H1 (cell line): Measurements from ENCODE around the gene MEF2D. TPM values are rescaled to one million over a fixed set of nuclear protein-coding genes. Genes with fewer than 3 reads are reported as not detected.
A peak's percentile ranks its signal among the peaks of the same experiment; 100 is the strongest.

ENCODE experiments used
- CTCF ChIA-PET: fragments of 300-600 bp; sonication (Branson Sonifier 250); formaldehyde crosslinking; loops from one replicate; lab custom pipeline; 2021; ENCODE audit not compliant: partially characterized antibody; lab: Charles Lee
- POLR2A ChIA-PET: fragments of 300-600 bp; sonication (Branson Sonifier 250); formaldehyde crosslinking; loops from one replicate; lab custom pipeline; 2021; ENCODE audit warnings: inconsistent platforms; ENCODE audit not compliant: partially characterized antibody; lab: Charles Lee
- DNase-seq, 2 experiments: peaks; one replicate each; pipeline versions ENCODE4 v3.0.0 to v3.0.0-alpha.2; 2010 to 2022; ENCODE audit warnings: low spot score in 2 of 2, low read depth in 1 of 2, mixed read lengths in 1 of 2
- FAIRE-seq: peaks from 2 replicates; lab custom pipeline; 2011; peaks lifted over from hg19 to GRCh38; lab: Jason Lieb, UNC
- H2AFZ ChIP-seq: 2 replicates; pipeline ENCODE4 v1.8.1; 2012; ENCODE audit warnings: low read length, inconsistent platforms
- H2AK5ac ChIP-seq: 2 replicates; pipeline ENCODE4 v1.6.1; 2013; ENCODE audit warnings: low read depth, low read length
- H2BK120ac ChIP-seq: replicated peaks from 2 replicates; pipeline ENCODE3; 2013; ENCODE audit warnings: low read depth, low read length, inconsistent platforms
- H2BK12ac ChIP-seq: 2 replicates; pipeline ENCODE4 v1.6.1; 2013; ENCODE audit warnings: low read depth, low read length
- H2BK15ac ChIP-seq: 2 replicates; pipeline ENCODE4 v1.6.1; 2013; ENCODE audit warnings: low read length
- H2BK20ac ChIP-seq: 2 replicates; pipeline ENCODE4 v1.6.1; 2013; ENCODE audit warnings: low read length
- H2BK5ac ChIP-seq: 2 replicates; pipeline ENCODE4 v1.6.1; 2013; ENCODE audit warnings: low read depth, low read length
- H3K14ac ChIP-seq: 2 replicates; pipeline ENCODE4 v1.6.1; 2013; ENCODE audit warnings: inconsistent platforms; ENCODE audit not compliant: insufficient read length
- H3K18ac ChIP-seq: 2 replicates; pipeline ENCODE4 v1.6.1; 2013; ENCODE audit warnings: low read length; ENCODE audit errors: extremely low read depth
- H3K23ac ChIP-seq: 2 replicates; pipeline ENCODE4 v1.6.1; 2013; ENCODE audit warnings: inconsistent platforms; ENCODE audit not compliant: insufficient read length
- H3K23me2 ChIP-seq: 2 replicates; pipeline ENCODE4 v1.6.1; 2013; ENCODE audit warnings: low read depth, low read length
- H3K27ac ChIP-seq: 2 replicates; pipeline ENCODE4 v1.6.1; 2011; ENCODE audit warnings: low read depth, low read length, inconsistent platforms
- H3K27me3 ChIP-seq, 4 experiments: replicated peaks in 1 of 4; 1 replicate in 1 of 4; 2 replicates in 3 of 4; pipeline versions ENCODE4 v1.6.1 to v1.8.1; 2011 to 2013; ENCODE audit warnings: low read length in 3 of 4, mild to moderate bottlenecking in 3 of 4, inconsistent platforms in 2 of 4, mixed read lengths in 2 of 4, moderate library complexity in 1 of 4; ENCODE audit not compliant: control insufficient read depth in 3 of 4, insufficient read depth in 3 of 4; ENCODE audit errors: extremely low read depth in 1 of 4
- H3K36me3 ChIP-seq, 4 experiments: 2 replicates each; pipeline versions ENCODE4 v1.6.1 to v1.8.1; 2011 to 2013; ENCODE audit warnings: mild to moderate bottlenecking in 4 of 4, low read length in 3 of 4, moderate library complexity in 2 of 4, control low read depth in 1 of 4, inconsistent platforms in 1 of 4; ENCODE audit not compliant: insufficient read depth in 4 of 4, control insufficient read depth in 2 of 4
- H3K4ac ChIP-seq: replicated peaks from 2 replicates; pipeline ENCODE3; 2013; ENCODE audit warnings: low read length, low read depth, mixed read lengths, inconsistent platforms; ENCODE audit not compliant: insufficient read length
- H3K4me1 ChIP-seq, 4 experiments: replicated peaks in 1 of 4; 1 replicate in 1 of 4; 2 replicates in 3 of 4; pipeline versions ENCODE4 v1.6.1 to v1.8.1; 2011 to 2013; ENCODE audit warnings: low read length in 3 of 4, inconsistent platforms in 2 of 4, mixed read lengths in 1 of 4; ENCODE audit not compliant: insufficient read depth in 4 of 4, control insufficient read depth in 3 of 4
- H3K4me2 ChIP-seq, 2 experiments: 2 replicates each; pipeline versions ENCODE4 v1.6.1 to v1.8.1; 2011 to 2013; ENCODE audit warnings: low read depth in 2 of 2, low read length in 2 of 2, control low read depth in 1 of 2, inconsistent platforms in 1 of 2, mild to moderate bottlenecking in 1 of 2; ENCODE audit not compliant: insufficient read depth in 1 of 2
- H3K4me3 ChIP-seq, 4 experiments: fragments of 200-600, 300-600 bp in 1 of 4; sonication (generic), shearing (Covaris generic), sonication (Bioruptor Twin) in 1 of 4; 2 replicates each; pipeline versions ENCODE4 v1.5.1 to v1.8.1; 2011 to 2016; ENCODE audit warnings: low read length in 4 of 4, low read depth in 3 of 4, control low read depth in 2 of 4, inconsistent platforms in 2 of 4, mild to moderate bottlenecking in 2 of 4, mixed read lengths in 1 of 4, moderate library complexity in 1 of 4; ENCODE audit not compliant: insufficient read depth in 2 of 4; ENCODE audit errors: extremely low read depth in 1 of 4
- H3K56ac ChIP-seq: replicated peaks from 2 replicates; pipeline ENCODE3; 2013; ENCODE audit warnings: low read depth, mild to moderate bottlenecking, mixed read lengths, low read length, inconsistent platforms; ENCODE audit not compliant: insufficient read length
- H3K79me1 ChIP-seq: 2 replicates; pipeline ENCODE4 v1.6.1; 2013; ENCODE audit warnings: low read depth, low read length, control low read depth
- H3K79me2 ChIP-seq, 2 experiments: 2 replicates each; pipeline versions ENCODE4 v1.6.1 to v1.8.1; 2012 to 2013; ENCODE audit warnings: low read length in 2 of 2, mild to moderate bottlenecking in 2 of 2, inconsistent platforms in 1 of 2; ENCODE audit not compliant: insufficient read depth in 2 of 2, control insufficient read depth in 1 of 2
- H3K9ac ChIP-seq, 4 experiments: replicated peaks in 1 of 4; 1 replicate in 1 of 4; 2 replicates in 3 of 4; pipeline versions ENCODE4 v1.6.1 to v1.8.1; 2011 to 2013; ENCODE audit warnings: low read depth in 3 of 4, low read length in 3 of 4, control low read depth in 2 of 4, mild to moderate bottlenecking in 2 of 4, moderate library complexity in 2 of 4, inconsistent platforms in 1 of 4; ENCODE audit errors: extremely low read depth in 1 of 4
- H3K9me3 ChIP-seq, 2 experiments: 2 replicates each; pipeline versions ENCODE4 v1.6.1 to v1.8.1; 2012 to 2013; ENCODE audit warnings: mild to moderate bottlenecking in 2 of 2, moderate library complexity in 2 of 2, control low read depth in 1 of 2, inconsistent platforms in 1 of 2, low read depth in 1 of 2, low read length in 1 of 2, mixed read lengths in 1 of 2; ENCODE audit not compliant: insufficient read depth in 2 of 2
- H4K20me1 ChIP-seq, 2 experiments: replicated peaks in 1 of 2; 2 replicates each; pipeline versions ENCODE3 to v1.8.1; 2011 to 2013; ENCODE audit warnings: inconsistent platforms in 2 of 2, low read length in 2 of 2, mild to moderate bottlenecking in 1 of 2; ENCODE audit not compliant: insufficient read depth in 2 of 2, control insufficient read depth in 1 of 2
- H4K5ac ChIP-seq: 2 replicates; pipeline ENCODE4 v1.6.1; 2013; ENCODE audit warnings: low read length, low read depth, mixed read lengths, inconsistent platforms; ENCODE audit not compliant: insufficient read length
- H4K8ac ChIP-seq: 2 replicates; pipeline ENCODE4 v1.8.0; 2013; ENCODE audit warnings: mild to moderate bottlenecking, moderate library complexity, low read length, inconsistent platforms; ENCODE audit not compliant: insufficient read depth; ENCODE audit errors: extremely low read depth
- H4K91ac ChIP-seq: replicated peaks from 2 replicates; pipeline ENCODE3; 2013; ENCODE audit warnings: low read length, mixed read lengths, inconsistent platforms; ENCODE audit not compliant: insufficient read length
- GABPA ChIP-seq: IDR thresholded peaks from 2 replicates; pipeline ENCODE4 v1.6.1; 2011; ENCODE audit warnings: mild to moderate bottlenecking, low read length, moderate library complexity, borderline replicate concordance; ENCODE audit not compliant: insufficient read depth
- RFX5 ChIP-seq: IDR thresholded peaks from 2 replicates; pipeline ENCODE4 v1.6.1; 2011; ENCODE audit warnings: low read depth, low read length, improper control_type of control experiment, borderline replicate concordance
- SUZ12 ChIP-seq: fragments of 200-600 bp; sonication (generic); IDR thresholded peaks from 2 replicates; pipeline ENCODE4 v1.6.1; 2012; ENCODE audit warnings: mild to moderate bottlenecking, inconsistent platforms, low read length, moderate library complexity, mixed read lengths
- WGBS, 2 experiments: shearing (Covaris generic) in 1 of 2; methylation state at CpG; one replicate each; pipeline versions ENCODE4 v1.1.6 to v1.1.7; 2013 to 2015; ENCODE audit warnings: low lambda C conversion rate in 2 of 2, mixed read lengths in 2 of 2, inconsistent platforms in 1 of 2, low coverage in 1 of 2, missing lambda C conversion rate in 1 of 2; ENCODE audit not compliant: insufficient replicate concordance in 2 of 2, insufficient coverage in 1 of 2, insufficient read length in 1 of 2; ENCODE audit errors: extremely low coverage in 1 of 2, missing lambda C conversion rate in 1 of 2; 5-methylcytosine and 5-hydroxymethylcytosine counted together
- polyA plus RNA-seq, 7 experiments: library from polyadenylated mRNA; depleted of rRNA in 3 of 7; stranded (reverse) in 5 of 7; unstranded in 2 of 7; fragments of >200 nt in 5 of 7; fragments of 200-250 nt in 2 of 7; gene quantifications; 1 replicate in 5 of 7; 2 replicates in 1 of 7; 4 replicates in 1 of 7; pipeline versions ENCODE4 v1.2.1 to v1.2.3, GENCODE V29; 2011 to 2013; ENCODE audit warnings: missing spikeins in 2 of 7, mixed read lengths in 2 of 7
- total RNA-seq: library from RNA; stranded (reverse); fragmentation: NEBNext Ultra II Directional; extraction: Animal tissue kit (Norgen Biotek cat#: 25700); gene quantifications from 2 replicates; pipeline ENCODE4 v1.2.1, GENCODE V29; 2021

The MEF2D gene
- total and polyA plus RNA-seq, 2 of the 8 experiments (the other 6 are each of a cell fraction or from before 2014, with no cell fraction given), result 17.3 to 20.3 TPM

DNA sequence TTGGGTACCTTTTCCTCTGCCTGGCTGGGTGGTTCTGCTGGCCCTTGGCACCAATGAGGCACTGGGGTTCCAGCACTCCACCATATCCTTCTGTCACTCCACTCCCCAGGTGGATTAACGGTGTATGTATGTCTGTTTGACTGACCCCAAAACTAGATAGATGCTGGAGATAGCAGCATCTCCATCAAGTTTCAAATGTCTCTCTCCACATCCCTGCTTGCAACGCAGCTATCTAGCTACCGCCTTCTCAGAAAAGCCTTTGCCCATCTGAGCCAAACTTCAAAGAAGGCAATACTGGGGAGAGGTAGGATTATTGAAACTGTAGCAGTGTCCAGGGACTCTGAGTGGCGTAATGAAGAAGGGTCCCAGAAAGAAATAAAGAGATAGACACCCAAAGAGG lies 67.5 kb downstream of the MEF2D start:
- H3K4me3 ChIP-seq, result no peak overlapping the region
- POLR2A ChIA-PET, result interaction anchor here (0.6 to 6.4 kb wide), 8 partner anchors 9 to 54 kb away, joined by 3 to 74 read pairs (median 6); no protein-coding TSS in a partner anchor
- FAIRE-seq (no peak), DNase-seq (no peak)
- H2AK5ac ChIP-seq, result no peak overlapping the region
- H4K91ac ChIP-seq, result no peak overlapping the region
- peak overlapping the region in 1 of 2 experiments; percentile 62; a peak in 1 of 4 replicates for H3K4me2 ChIP-seq
- H2BK12ac ChIP-seq, result no peak overlapping the region
- H3K18ac ChIP-seq, result no peak overlapping the region
- peaks cover 4 to 14% of the 10 kb centered on the region in 2 experiments for H4K20me1 ChIP-seq
- H3K9me3 ChIP-seq, result no peaks in the 10 kb centered on the region
- H3K23me2 ChIP-seq, result peaks cover 5% of the 10 kb centered on the region; the same call in 1 of the 2 replicates
- no peak overlapping the region for H2BK15ac ChIP-seq
- H3K4me1 ChIP-seq, result peaks cover 14 to 43% (median 18%) of the 10 kb centered on the region in 4 experiments
- H3K9ac ChIP-seq, result no peak overlapping the region
- H4K5ac ChIP-seq, result no peak overlapping the region
- H2BK5ac ChIP-seq, result no peak overlapping the region
- H3K14ac ChIP-seq, result no peak overlapping the region
- H2BK120ac ChIP-seq, result no peak overlapping the region
- no peak overlapping the region for H3K27ac ChIP-seq
- TF ChIP-seq SUZ12 (peak; percentile 7; the same call in 1 of the 2 replicates), GABPA (no peak), RFX5 (no peak)
- no peak overlapping the region for H3K23ac ChIP-seq
- peaks cover 87 to 100% (median 99%) of the 10 kb centered on the region in 4 experiments for H3K27me3 ChIP-seq
- WGBS, 2 experiments, result 37% methylated on average over 4 of the region's 4 CpGs; no CpG with 5 or more reads in 1 of the 2 experiments
- CTCF ChIA-PET, result interaction anchor here (1.0 to 14.9 kb wide), 8 partner anchors 7 to 158 kb away, joined by 3 to 217 read pairs (median 36); no protein-coding TSS in a partner anchor
- H3K79me1 ChIP-seq, result no peaks in the 10 kb centered on the region
- H2AFZ ChIP-seq, result no peak overlapping the region
- H3K56ac ChIP-seq, result no peak overlapping the region
- H2BK20ac ChIP-seq, result no peak overlapping the region
- H4K8ac ChIP-seq, result no peak overlapping the region
- no peak overlapping the region for H3K4ac ChIP-seq
- peaks cover 0 to 10% (median 0%) of the 10 kb centered on the region in 4 experiments; a peak in 1 of 8 replicates for H3K36me3 ChIP-seq
- no peaks in the 10 kb centered on the region for H3K79me2 ChIP-seq
